ENCODE measurements around the gene RYR2.

The RYR2 gene

DNA sequence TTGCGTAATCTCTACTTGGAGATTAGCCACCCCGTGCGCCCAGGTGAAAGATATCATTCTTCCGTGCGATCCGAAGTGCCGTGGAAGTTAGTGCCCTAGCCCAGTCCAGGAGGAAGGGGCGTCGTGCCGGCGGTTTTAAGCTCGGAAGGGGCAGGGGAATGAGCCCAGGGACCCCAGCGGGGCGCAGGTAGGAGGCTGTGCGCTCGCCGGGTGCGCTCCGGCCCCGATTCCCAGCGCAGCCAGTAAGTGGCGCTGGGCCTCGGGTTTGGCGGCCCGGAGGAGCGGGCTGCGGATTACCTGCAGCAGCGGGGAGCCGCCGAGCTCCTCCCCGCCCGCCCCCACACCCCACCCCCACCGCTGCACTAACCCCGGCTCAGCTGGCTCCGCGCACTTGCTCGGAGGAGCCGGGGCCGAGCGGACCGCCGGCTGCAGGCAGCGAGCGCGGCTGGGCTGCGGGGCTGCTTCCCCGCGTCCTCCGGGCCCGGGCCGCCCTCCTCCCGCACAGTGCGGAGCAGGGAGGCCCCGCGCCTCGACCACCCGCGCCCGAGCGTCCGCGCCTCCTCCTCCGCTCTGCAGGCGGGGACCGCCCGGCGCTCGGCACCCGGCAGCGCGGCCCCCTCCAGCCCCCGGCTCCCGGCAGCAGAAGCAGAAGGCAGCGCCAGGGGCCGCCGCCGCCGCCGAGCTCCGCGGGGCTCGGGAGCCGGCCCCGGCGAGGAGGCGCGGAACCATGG, at the start of gene RYR2:
Gene RYR2, plus strand, starts transcription at position 390 of the 731 bp plus-strand sequence. Its CDS starts 338 bp downstream, at position 728.
- Histone ChIP-seq H3K9me3 (ENCODE audit: insufficient read depth, low read depth, low read length) (no peaks in the 10 kb centered on the region), H3K27ac (ENCODE audit: low read length) (no peak within 1 kb of the TSS), H3K36me3 (ENCODE audit: insufficient read depth, low read depth, low read length) (no peaks in the 10 kb centered on the region), H3K4me1 (ENCODE audit: insufficient read depth, low read length) (peaks cover 39% of the 10 kb centered on the region), H3K4me3 (ENCODE audit: low read length) (peak within 1 kb of the TSS; percentile 76), H3K27me3 (ENCODE audit: insufficient read depth, low read length) (peaks cover 49% of the 10 kb centered on the region), H3K9ac (ENCODE audit: low read depth, low read length) (no peak within 1 kb of the TSS)

GRCh38 chr1:236992449-236992848, 49.5 kb upstream of the RYR2 start:
- no peak overlapping the region for H3K27ac ChIP-seq (ENCODE audit: low read length)
- H3K9ac ChIP-seq (ENCODE audit: low read depth, low read length): no peak overlapping the region
- peaks cover 17% of the 10 kb centered on the region for H3K9me3 ChIP-seq (ENCODE audit: insufficient read depth, low read depth, low read length)
- H3K4me1 ChIP-seq (ENCODE audit: insufficient read depth, low read length): no peaks in the 10 kb centered on the region
- H3K4me3 ChIP-seq (ENCODE audit: low read length): no peak overlapping the region
- no peaks in the 10 kb centered on the region for H3K36me3 ChIP-seq (ENCODE audit: insufficient read depth, low read depth, low read length)
- no peaks in the 10 kb centered on the region for H3K27me3 ChIP-seq (ENCODE audit: insufficient read depth, low read length)

DNA sequence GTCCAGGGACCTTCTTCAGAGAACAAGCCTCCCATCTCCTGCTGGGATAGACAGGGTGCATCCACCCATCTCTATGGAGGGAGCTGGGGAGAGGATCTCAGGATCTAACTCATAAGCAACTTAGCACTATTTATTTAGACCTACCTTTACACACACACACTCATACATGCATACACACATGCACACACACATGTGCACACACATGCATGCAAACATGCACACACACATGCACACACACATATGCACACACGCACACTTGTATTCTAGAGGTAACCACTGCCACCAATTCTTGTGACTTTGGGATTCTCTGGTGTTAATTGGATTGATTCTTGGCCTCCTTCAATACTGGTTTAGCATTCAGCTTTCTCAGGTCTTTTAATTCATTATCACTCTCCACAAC, 47.5 kb upstream of the RYR2 start:
- Histone ChIP-seq H3K4me3 (ENCODE audit: low read length) (no peak overlapping the region), H3K36me3 (ENCODE audit: insufficient read depth, low read depth, low read length) (no peaks in the 10 kb centered on the region), H3K9ac (ENCODE audit: low read depth, low read length) (no peak overlapping the region), H3K4me1 (ENCODE audit: insufficient read depth, low read length) (0 out of 2 replicates have a peak, but pooled peaks cover 3% of the 10 kb centered on the region), H3K9me3 (ENCODE audit: insufficient read depth, low read depth, low read length) (peaks cover 13% of the 10 kb centered on the region), H3K27ac (ENCODE audit: low read length) (no peak overlapping the region), H3K27me3 (ENCODE audit: insufficient read depth, low read length) (no peaks in the 10 kb centered on the region)

DNA sequence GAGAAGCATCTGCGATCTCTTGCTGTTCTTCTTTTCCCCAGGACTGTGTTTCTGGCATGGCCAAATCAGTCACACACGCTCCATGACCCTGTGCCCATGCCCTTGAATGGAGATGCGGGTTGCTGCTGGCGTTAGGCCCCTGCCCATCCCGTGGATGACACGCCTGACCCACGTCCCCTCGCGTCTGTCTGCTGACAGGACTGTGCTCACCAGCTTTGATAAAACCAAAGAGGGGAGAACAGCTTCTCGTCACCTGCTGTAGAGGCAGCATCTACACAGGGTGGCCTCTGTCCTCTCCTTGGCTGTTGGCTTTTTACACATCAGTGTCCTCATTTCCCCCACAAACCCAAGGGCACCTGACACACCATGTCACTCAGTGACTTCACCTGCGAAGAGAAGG, 44.6 kb upstream of the RYR2 start:
- no peaks in the 10 kb centered on the region for H3K36me3 ChIP-seq (ENCODE audit: insufficient read depth, low read depth, low read length)
- no peak overlapping the region for H3K9ac ChIP-seq (ENCODE audit: low read depth, low read length)
- 0 out of 2 replicates have a peak, but pooled peaks cover 3% of the 10 kb centered on the region for H3K4me1 ChIP-seq (ENCODE audit: insufficient read depth, low read length)
- H3K4me3 ChIP-seq (ENCODE audit: low read length): no peak overlapping the region
- no peaks in the 10 kb centered on the region for H3K9me3 ChIP-seq (ENCODE audit: insufficient read depth, low read depth, low read length)
- no peak overlapping the region for H3K27ac ChIP-seq (ENCODE audit: low read length)
- no peaks in the 10 kb centered on the region for H3K27me3 ChIP-seq (ENCODE audit: insufficient read depth, low read length)

DNA sequence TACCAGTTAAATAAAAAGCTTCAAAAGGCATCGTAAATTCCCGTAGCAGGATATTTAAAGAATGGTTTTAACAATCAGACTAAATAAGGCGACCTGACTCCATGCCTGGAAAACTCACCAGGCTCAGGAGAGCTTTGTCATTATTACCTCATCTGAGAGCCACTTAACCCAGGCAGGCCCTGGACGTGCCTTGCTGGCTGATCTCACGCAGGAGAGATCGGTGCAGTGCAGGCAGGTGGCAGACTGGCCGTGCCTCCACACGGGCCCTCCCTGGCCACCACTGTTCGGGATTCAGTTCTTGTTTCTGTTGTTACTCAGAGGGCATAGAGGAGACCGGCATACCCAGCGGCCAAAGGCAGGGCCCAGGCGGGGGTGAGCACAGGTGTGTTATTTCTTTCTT, 44.1 kb upstream of the RYR2 start:
- Histone ChIP-seq H3K4me1 (ENCODE audit: insufficient read depth, low read length) (0 out of 2 replicates have a peak, but pooled peaks cover 3% of the 10 kb centered on the region), H3K9me3 (ENCODE audit: insufficient read depth, low read depth, low read length) (no peaks in the 10 kb centered on the region), H3K36me3 (ENCODE audit: insufficient read depth, low read depth, low read length) (no peaks in the 10 kb centered on the region), H3K4me3 (ENCODE audit: low read length) (no peak overlapping the region), H3K27me3 (ENCODE audit: insufficient read depth, low read length) (no peaks in the 10 kb centered on the region), H3K9ac (ENCODE audit: low read depth, low read length) (no peak overlapping the region), H3K27ac (ENCODE audit: low read length) (no peak overlapping the region)

DNA sequence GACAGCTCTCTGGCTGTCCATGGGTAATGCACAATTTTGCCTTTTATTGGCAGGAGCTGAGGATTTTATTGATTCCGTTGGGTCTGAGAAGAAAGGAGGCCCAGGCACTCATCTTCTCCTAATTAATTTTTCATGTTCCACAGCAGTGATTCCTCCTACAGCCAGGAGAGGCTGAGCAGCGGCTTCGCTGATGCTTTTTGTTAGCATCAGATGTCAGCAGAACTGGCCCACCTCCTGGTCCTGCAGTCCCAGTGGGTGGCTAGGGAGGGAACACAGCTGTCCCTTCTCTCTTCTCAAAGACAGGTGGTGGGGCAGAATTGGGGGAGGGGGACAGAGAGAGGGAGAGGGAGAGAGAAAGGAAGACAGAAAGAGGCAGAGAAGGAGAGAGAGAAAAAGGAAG, 43.4 kb upstream of the RYR2 start:
- no peak overlapping the region for H3K27ac ChIP-seq (ENCODE audit: low read length)

GRCh38 chr1:237000191-237000590, 41.8 kb upstream of the RYR2 start:
- no peak overlapping the region for H3K4me3 ChIP-seq (ENCODE audit: low read length)
- no peaks in the 10 kb centered on the region for H3K27me3 ChIP-seq (ENCODE audit: insufficient read depth, low read length)
- no peak overlapping the region for H3K9ac ChIP-seq (ENCODE audit: low read depth, low read length)
- no peaks in the 10 kb centered on the region for H3K9me3 ChIP-seq (ENCODE audit: insufficient read depth, low read depth, low read length)
- no peak overlapping the region for H3K27ac ChIP-seq (ENCODE audit: low read length)
- H3K4me1 ChIP-seq (ENCODE audit: insufficient read depth, low read length): 0 out of 2 replicates have a peak, but pooled peaks cover 3% of the 10 kb centered on the region
- no peaks in the 10 kb centered on the region for H3K36me3 ChIP-seq (ENCODE audit: insufficient read depth, low read depth, low read length)

More for the DNA sequence above, 43.4 kb upstream of the RYR2 start:
- H3K4me3 ChIP-seq (ENCODE audit: low read length): no peak overlapping the region
- H3K9me3 ChIP-seq (ENCODE audit: insufficient read depth, low read depth, low read length): no peaks in the 10 kb centered on the region
- H3K27me3 ChIP-seq (ENCODE audit: insufficient read depth, low read length): no peaks in the 10 kb centered on the region
- no peak overlapping the region for H3K9ac ChIP-seq (ENCODE audit: low read depth, low read length)
- H3K36me3 ChIP-seq (ENCODE audit: insufficient read depth, low read depth, low read length): no peaks in the 10 kb centered on the region
- 0 out of 2 replicates have a peak, but pooled peaks cover 3% of the 10 kb centered on the region for H3K4me1 ChIP-seq (ENCODE audit: insufficient read depth, low read length)

GRCh38 chr1:237003516-237003915, 38.5 kb upstream of the RYR2 start:
- Histone ChIP-seq H3K36me3 (ENCODE audit: insufficient read depth, low read depth, low read length) (no peaks in the 10 kb centered on the region), H3K27me3 (ENCODE audit: insufficient read depth, low read length) (no peaks in the 10 kb centered on the region), H3K4me1 (ENCODE audit: insufficient read depth, low read length) (no peaks in the 10 kb centered on the region), H3K9me3 (ENCODE audit: insufficient read depth, low read depth, low read length) (no peaks in the 10 kb centered on the region), H3K27ac (ENCODE audit: low read length) (no peak overlapping the region), H3K9ac (ENCODE audit: low read depth, low read length) (no peak overlapping the region), H3K4me3 (ENCODE audit: low read length) (no peak overlapping the region)

DNA sequence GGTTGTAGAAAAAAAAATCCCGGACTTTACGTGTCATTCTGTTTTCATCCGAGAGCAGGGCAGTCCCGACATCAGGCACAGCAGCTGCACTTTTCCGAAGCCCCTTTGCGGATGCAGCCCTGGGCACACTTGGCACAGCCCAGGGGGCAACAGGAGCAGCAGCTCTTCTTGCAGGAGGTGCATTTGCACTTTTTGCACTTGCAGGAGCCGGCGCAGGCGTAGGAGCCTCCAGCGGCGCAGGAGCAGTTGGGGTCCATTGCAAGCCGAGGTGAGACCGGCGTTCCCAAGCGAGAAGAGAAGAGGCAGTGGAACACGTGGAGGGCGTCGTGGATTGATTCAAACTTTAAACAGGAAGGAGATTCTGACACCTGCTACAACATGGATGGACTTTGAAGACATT, 37.9 kb upstream of the RYR2 start, which contains the start of gene MT1HL1:
Gene MT1HL1, minus strand, starts transcription at position 326 of the 400 bp plus-strand sequence. Its CDS starts 69 bp downstream, at position 257.
- Histone ChIP-seq H3K9me3 (ENCODE audit: insufficient read depth, low read depth, low read length) (no peaks in the 10 kb centered on the region), H3K27ac (ENCODE audit: low read length) (no peak within 1 kb of the TSS), H3K27me3 (ENCODE audit: insufficient read depth, low read length) (no peaks in the 10 kb centered on the region), H3K9ac (ENCODE audit: low read depth, low read length) (no peak within 1 kb of the TSS), H3K4me1 (ENCODE audit: insufficient read depth, low read length) (no peaks in the 10 kb centered on the region; the same call in 1 of the 2 replicates), H3K36me3 (ENCODE audit: insufficient read depth, low read depth, low read length) (no peaks in the 10 kb centered on the region), H3K4me3 (ENCODE audit: low read length) (no peak within 1 kb of the TSS)

DNA sequence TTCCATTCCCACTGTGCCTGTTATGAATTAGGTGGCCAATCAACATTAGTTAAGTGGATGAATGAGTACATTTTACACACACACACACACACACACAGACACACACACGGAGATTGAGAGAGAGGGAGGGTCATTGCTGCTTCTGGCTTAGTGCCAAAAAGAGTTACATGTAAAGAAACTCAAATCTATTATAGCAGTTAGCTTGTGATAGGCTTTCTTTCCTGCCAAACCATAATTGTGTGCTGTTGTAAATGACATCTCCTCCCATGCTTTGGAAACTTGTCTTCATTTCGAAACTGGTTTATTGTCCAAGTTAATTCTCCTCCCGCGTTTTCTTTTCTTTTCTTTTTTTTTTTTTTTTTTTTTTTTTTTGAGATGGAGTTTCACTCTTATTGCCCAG, 36.3 kb upstream of the RYR2 start:
- H3K27me3 ChIP-seq (ENCODE audit: insufficient read depth, low read length): no peaks in the 10 kb centered on the region
- H3K4me3 ChIP-seq (ENCODE audit: low read length): no peak overlapping the region
- no peak overlapping the region for H3K27ac ChIP-seq (ENCODE audit: low read length)
- peaks cover 10% of the 10 kb centered on the region for H3K4me1 ChIP-seq (ENCODE audit: insufficient read depth, low read length)
- no peaks in the 10 kb centered on the region; the same call in 1 of the 2 replicates for H3K9me3 ChIP-seq (ENCODE audit: insufficient read depth, low read depth, low read length)
- no peak overlapping the region for H3K9ac ChIP-seq (ENCODE audit: low read depth, low read length)
- H3K36me3 ChIP-seq (ENCODE audit: insufficient read depth, low read depth, low read length): no peaks in the 10 kb centered on the region

GRCh38 chr1:237007147-237007881, 34.7 kb upstream of the RYR2 start:
- Histone ChIP-seq H3K36me3 (ENCODE audit: insufficient read depth, low read depth, low read length) (no peaks in the 10 kb centered on the region), H3K27ac (ENCODE audit: low read length) (no peak overlapping the region), H3K9ac (ENCODE audit: low read depth, low read length) (no peak overlapping the region), H3K9me3 (ENCODE audit: insufficient read depth, low read depth, low read length) (no peaks in the 10 kb centered on the region; the same call in 1 of the 2 replicates), H3K4me1 (ENCODE audit: insufficient read depth, low read length) (peaks cover 10% of the 10 kb centered on the region), H3K27me3 (ENCODE audit: insufficient read depth, low read length) (no peaks in the 10 kb centered on the region), H3K4me3 (ENCODE audit: low read length) (no peak overlapping the region)

- H3K4me3 ChIP-seq (ENCODE audit: low read length): no peak overlapping the region
- no peak overlapping the region for H3K9ac ChIP-seq (ENCODE audit: low read depth, low read length)
- H3K36me3 ChIP-seq (ENCODE audit: insufficient read depth, low read depth, low read length): no peaks in the 10 kb centered on the region
- no peaks in the 10 kb centered on the region for H3K27me3 ChIP-seq (ENCODE audit: insufficient read depth, low read length)
- H3K9me3 ChIP-seq (ENCODE audit: insufficient read depth, low read depth, low read length): no peaks in the 10 kb centered on the region; the same call in 1 of the 2 replicates
- peak overlapping the region; percentile 27 for H3K27ac ChIP-seq (ENCODE audit: low read length)
- peaks cover 10% of the 10 kb centered on the region for H3K4me1 ChIP-seq (ENCODE audit: insufficient read depth, low read length)
Measured at GRCh38 chr1:237009611-237010010, 32.4 kb upstream of the RYR2 start.
